HG03159 (cell line): Measurements from ENCODE around the gene NDP.
A peak's percentile ranks its signal among the peaks of the same experiment; 100 is the strongest.
"Not testable (repeated sequence)": the region's sequence is repeated elsewhere in the genome, so short reads cannot be mapped to it uniquely, and the experiment has no call there.

Source experiments
- ATAC-seq: cut with Tn5 transposase; IDR thresholded peaks from one replicate; pipeline ENCODE4 v1.9.1; 2021; ENCODE audit warnings: mild to moderate bottlenecking, moderate library complexity; ENCODE audit not compliant: unreplicated experiment

Gene NDP

GRCh38 chrX:43971966-43972961, 926 bp downstream of the NDP start:
- no peak for ATAC-seq

GRCh38 chrX:43970528-43970927, 2.7 kb downstream of the NDP start:
- ATAC-seq: no peak

- no peak for ATAC-seq
These were observed 3.4 kb downstream of the NDP start for GRCh38 chrX:43969504-43970501.

GRCh38 chrX:43968359-43968781, 4.8 kb downstream of the NDP start:
- no peak for ATAC-seq

GRCh38 chrX:43964936-43965335, 8.3 kb downstream of the NDP start:
- no peak for ATAC-seq

- no peak for ATAC-seq
These were observed 9.5 kb downstream of the NDP start for GRCh38 chrX:43963726-43964125.

GRCh38 chrX:43962636-43963035, 10.6 kb downstream of the NDP start:
- no peak for ATAC-seq

GRCh38 chrX:43961699-43962098, 11.5 kb downstream of the NDP start:
- no peak for ATAC-seq

- ATAC-seq: peak; percentile 89
These were observed 14.7 kb downstream of the NDP start for GRCh38 chrX:43958529-43958928.

GRCh38 chrX:43956034-43956433, 17.2 kb downstream of the NDP start:
- no peak for ATAC-seq

GRCh38 chrX:43953218-43953617, 20.0 kb downstream of the NDP start:
- no peak for ATAC-seq

GRCh38 chrX:43949669-43950068, 23.5 kb downstream of the NDP start:
- ATAC-seq: peak; percentile 57

GRCh38 chrX:43940816-43941474, 32.2 kb downstream of the NDP start:
- ATAC-seq: no peak

GRCh38 chrX:43939187-43939926, 33.8 kb downstream of the NDP start:
- ATAC-seq: no peak

GRCh38 chrX:43922032-43922431, 51.2 kb downstream of the NDP start:
- ATAC-seq: not testable (repeated sequence)

- ATAC-seq: not testable (repeated sequence)
These were observed 62.4 kb downstream of the NDP start for GRCh38 chrX:43910772-43911171.

GRCh38 chrX:43910012-43910411, 63.2 kb downstream of the NDP start:
- no peak for ATAC-seq

- ATAC-seq: no peak
These were observed 64.0 kb downstream of the NDP start for GRCh38 chrX:43909141-43909540.

GRCh38 chrX:43899878-43900815, 73.0 kb downstream of the NDP start:
- no peak for ATAC-seq
